BLaER1 (cell line): ENCODE data around the gene TRIM40.
"Not testable (repeated sequence)": the region's sequence is repeated elsewhere in the genome, so short reads cannot be mapped to it uniquely, and the experiment has no call there.

ENCODE experiments used
- H3K27ac ChIP-seq: shearing (Covaris generic); formaldehyde crosslinking; 2 replicates; pipeline ENCODE4 v1.8.1; 2022
- H3K27me3 ChIP-seq: shearing (Covaris generic); formaldehyde crosslinking; 2 replicates; pipeline ENCODE4 v1.8.1; 2022
- H3K36me3 ChIP-seq: shearing (Covaris generic); formaldehyde crosslinking; 2 replicates; pipeline ENCODE4 v1.8.1; 2022
- H3K4me1 ChIP-seq: shearing (Covaris generic); formaldehyde crosslinking; 2 replicates; pipeline ENCODE4 v1.8.1; 2022
- H3K4me2 ChIP-seq: shearing (Covaris generic); formaldehyde crosslinking; 2 replicates; pipeline ENCODE4 v1.8.1; 2022
- H3K4me3 ChIP-seq: shearing (Covaris generic); formaldehyde crosslinking; 2 replicates; pipeline ENCODE4 v1.8.1; 2022
- H3K9ac ChIP-seq: shearing (Covaris generic); formaldehyde crosslinking; 2 replicates; pipeline ENCODE4 v1.8.1; 2022
- H3K9me3 ChIP-seq: shearing (Covaris generic); formaldehyde crosslinking; 2 replicates; pipeline ENCODE4 v1.8.1; 2022
- H4K20me1 ChIP-seq: shearing (Covaris generic); formaldehyde crosslinking; 2 replicates; pipeline ENCODE4 v1.8.1; 2022
- Cebpa-rat ChIP-seq: shearing (Covaris generic); IDR thresholded peaks from 2 replicates; pipeline ENCODE4 v1.8.1; 2022

TRIM40 gene

DNA sequence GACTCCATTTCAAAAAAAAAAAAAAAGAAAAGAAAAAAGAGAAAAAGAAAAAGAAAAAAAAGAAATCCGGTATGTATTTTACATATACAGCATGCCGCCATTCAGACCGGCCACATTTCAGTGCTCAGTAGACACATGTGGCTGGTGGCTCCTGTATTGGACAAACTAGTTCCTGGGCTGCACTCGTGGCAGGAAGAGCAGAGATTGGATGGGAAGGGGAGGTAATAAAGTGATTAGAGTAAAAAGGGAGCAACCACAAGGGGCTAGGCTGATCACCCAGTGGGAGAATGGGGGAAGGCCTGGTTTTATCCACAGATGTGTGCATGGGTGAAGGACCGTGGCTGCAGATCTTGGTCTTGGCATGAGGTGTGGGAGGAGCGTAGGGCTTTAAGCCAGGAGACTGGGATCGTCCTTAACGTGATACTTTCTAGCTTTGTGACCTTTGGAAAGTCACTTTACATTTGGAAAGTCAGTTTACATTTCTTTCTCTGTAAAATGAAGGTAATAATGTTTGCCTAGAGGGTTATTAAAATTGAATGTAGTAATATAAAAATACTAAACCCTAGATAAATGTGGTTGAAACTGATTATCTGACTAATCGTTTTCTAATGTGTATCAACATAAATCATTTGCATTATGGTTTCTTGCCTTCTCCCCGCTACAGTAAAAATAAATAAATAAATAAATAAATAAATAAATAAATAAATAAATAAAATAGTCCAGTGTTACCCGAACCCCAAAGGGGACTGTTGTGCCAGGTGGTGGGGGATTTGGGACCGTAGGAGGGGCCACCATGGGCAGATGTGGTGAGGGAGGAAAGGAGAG is 26.5 kb downstream of the TRIM40 start:
- Histone ChIP-seq H3K27me3 (no peaks in the 10 kb centered on the region), H3K4me3 (no peak overlapping the region), H3K4me2 (no peak overlapping the region), H3K9me3 (no peaks in the 10 kb centered on the region), H4K20me1 (no peaks in the 10 kb centered on the region), H3K9ac (no peak overlapping the region), H3K4me1 (peaks cover 8% of the 10 kb centered on the region), H3K36me3 (no peaks in the 10 kb centered on the region), H3K27ac (no peak overlapping the region)
- no peak for TF ChIP-seq Cebpa-rat

DNA sequence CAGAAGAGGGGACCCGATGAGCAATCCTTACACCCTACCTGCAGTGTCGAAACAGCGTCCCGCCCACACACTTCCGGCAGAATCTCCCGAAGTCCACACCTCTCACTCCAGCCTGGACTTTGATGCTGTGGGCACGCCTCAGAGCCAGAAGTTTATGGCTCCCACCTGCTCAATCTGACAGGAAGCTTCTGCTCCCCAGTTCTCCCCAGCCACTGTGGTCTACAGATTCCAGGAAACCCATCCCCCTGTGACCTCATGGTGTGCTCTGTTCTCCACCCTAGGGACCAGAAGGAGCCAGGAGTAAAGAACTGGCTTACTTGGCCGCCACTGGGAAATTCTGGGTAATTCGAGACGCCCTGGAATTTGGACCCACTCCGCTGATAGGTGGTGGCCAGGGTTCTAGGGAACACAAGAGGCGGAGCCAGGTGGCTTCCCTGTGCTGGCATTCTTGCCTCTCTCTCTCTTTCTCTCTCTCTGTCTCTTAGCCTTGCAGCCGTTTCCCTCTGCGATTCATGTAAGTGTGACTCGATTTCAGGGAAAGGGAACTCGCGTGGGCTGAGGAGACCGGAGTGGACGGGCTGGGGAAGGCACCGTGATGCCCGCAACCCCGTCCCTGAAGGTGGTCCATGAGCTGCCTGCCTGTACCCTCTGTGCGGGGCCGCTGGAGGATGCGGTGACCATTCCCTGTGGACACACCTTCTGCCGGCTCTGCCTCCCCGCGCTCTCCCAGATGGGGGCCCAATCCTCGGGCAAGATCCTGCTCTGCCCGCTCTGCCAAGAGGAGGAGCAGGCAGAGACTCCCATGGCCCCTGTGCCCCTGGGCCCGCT is 27.4 kb downstream of the TRIM40 start, which contains the start of gene TRIM15:
Gene TRIM15, plus strand, starts transcription at position 457 of the 828 bp plus-strand sequence. Its CDS starts 139 bp downstream, at position 596.
- Histone ChIP-seq H3K4me3 (no peak within 1 kb of the TSS), H3K27ac (no peak within 1 kb of the TSS), H3K9ac (no peak within 1 kb of the TSS)

DNA sequence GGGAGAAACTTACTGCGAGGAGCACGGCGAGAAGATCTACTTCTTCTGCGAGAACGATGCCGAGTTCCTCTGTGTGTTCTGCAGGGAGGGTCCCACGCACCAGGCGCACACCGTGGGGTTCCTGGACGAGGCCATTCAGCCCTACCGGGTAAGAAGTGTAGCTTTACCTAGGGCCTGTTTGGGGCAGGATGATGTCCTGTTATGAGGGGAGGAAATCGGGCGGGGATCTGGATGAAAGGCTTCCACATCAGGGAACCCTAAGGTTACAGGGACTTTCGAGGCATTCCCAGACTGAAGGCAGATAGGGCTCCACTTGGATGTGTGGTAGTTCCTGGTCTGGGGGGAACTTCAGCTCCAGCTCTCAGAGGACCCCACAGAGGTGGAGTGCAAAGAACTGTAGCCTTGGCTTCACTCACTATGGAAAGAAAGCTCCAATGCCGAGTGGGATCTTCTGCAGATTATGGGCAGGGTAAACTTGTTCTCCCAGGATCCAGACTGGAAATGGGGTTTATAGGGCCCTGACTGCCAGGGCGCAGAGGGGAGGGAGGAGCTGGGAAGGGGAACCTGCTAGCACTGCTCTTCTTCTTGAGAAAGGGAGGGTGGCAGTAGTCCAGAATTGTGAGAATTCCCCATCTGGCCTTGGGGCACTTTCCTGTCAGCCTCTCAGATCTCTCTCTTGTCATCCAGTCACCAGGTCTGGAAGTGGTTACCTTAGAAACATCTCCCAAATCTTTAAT is 28.1 kb downstream of the TRIM40 start:
- H3K9ac ChIP-seq, result no peak overlapping the region
- H3K4me1 ChIP-seq, result peaks cover 8% of the 10 kb centered on the region
- no peak overlapping the region for H3K4me3 ChIP-seq
- H4K20me1 ChIP-seq, result no peaks in the 10 kb centered on the region
- no peaks in the 10 kb centered on the region for H3K9me3 ChIP-seq
- no peak overlapping the region for H3K27ac ChIP-seq
- H3K27me3 ChIP-seq, result no peaks in the 10 kb centered on the region
- no peaks in the 10 kb centered on the region for H3K36me3 ChIP-seq
- no peak for TF ChIP-seq Cebpa-rat
- H3K4me2 ChIP-seq, result no peak overlapping the region

More for the DNA sequence above, 27.4 kb downstream of the TRIM40 start, which contains the start of gene TRIM15:
- Histone ChIP-seq H3K4me1 (peaks cover 8% of the 10 kb centered on the region), H3K9me3 (no peaks in the 10 kb centered on the region), H3K4me2 (peak within 1 kb of the TSS; percentile 28; the same call in 1 of the 2 replicates), H4K20me1 (no peaks in the 10 kb centered on the region), H3K27me3 (no peaks in the 10 kb centered on the region), H3K36me3 (no peaks in the 10 kb centered on the region)
- TF ChIP-seq Cebpa-rat, result no peak

DNA sequence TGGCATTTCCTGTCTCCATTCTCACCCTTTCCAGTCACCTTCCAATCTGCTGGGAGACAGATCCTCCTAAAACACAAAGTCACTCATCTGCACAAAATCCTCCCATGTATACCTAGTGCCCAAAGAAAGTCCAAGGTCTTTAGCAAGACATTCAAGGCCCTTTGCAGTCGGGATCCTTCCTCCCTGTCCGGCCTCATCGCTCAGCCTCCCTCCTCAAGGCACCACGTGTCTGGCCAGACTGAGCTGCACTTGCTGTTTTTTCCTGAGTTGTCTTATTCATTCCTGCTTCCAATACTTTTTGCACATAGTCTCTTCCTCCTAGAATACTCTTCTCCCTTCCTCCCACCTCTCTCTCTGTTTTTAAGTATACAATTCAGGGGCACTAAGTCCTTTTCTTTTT is 28.8 kb downstream of the TRIM40 start:
- Histone ChIP-seq H3K9ac (no peak overlapping the region), H3K36me3 (no peaks in the 10 kb centered on the region), H3K27ac (no peak overlapping the region), H3K4me3 (no peak overlapping the region), H4K20me1 (no peaks in the 10 kb centered on the region), H3K9me3 (no peaks in the 10 kb centered on the region), H3K4me1 (peaks cover 8% of the 10 kb centered on the region), H3K4me2 (no peak overlapping the region), H3K27me3 (no peaks in the 10 kb centered on the region)
- TF ChIP-seq Cebpa-rat, result no peak

DNA sequence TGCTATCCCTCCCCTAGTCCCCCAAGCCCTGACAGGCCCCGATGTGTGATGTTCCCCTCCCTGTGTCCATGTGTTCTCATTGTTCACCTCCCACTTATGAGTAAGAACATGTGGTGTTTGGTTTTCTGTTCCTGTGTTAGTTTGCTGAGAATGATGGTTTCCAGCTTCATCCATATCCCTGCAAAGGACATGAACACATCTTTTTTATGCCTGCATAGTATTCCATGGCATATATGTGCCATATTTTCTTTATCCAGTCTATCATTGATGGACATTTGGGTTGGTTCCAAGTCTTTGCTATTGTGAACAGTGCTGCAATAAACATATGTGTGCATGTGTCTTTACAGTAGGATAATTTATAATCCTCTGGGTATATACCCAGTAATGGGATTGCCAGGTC is 29.3 kb downstream of the TRIM40 start:
- H3K9ac ChIP-seq, H3K4me3 ChIP-seq, H3K36me3 ChIP-seq, H3K27ac ChIP-seq, H3K4me2 ChIP-seq, H3K9me3 ChIP-seq, H3K4me1 ChIP-seq, H4K20me1 ChIP-seq, H3K27me3 ChIP-seq: not testable (repeated sequence)

DNA sequence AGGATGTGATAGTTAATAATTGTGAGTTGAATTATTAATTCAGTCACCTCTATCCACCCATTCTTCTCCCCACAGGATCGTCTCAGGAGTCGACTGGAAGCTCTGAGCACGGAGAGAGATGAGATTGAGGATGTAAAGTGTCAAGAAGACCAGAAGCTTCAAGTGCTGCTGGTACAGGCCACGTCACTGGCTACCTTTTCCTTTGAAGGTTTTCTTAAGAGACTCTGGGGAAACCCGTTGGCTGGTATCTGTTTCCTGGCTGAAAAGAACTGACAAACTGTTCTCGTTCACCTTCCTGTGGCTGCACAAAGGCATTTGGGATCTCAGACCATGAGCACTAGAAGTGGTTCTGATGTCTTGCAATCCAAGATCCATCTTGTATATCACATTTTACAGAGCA is 31.2 kb downstream of the TRIM40 start:
- Histone ChIP-seq H3K4me1 (peaks cover 8% of the 10 kb centered on the region), H3K4me3 (no peak overlapping the region), H3K27ac (no peak overlapping the region), H3K9ac (no peak overlapping the region), H3K36me3 (no peaks in the 10 kb centered on the region), H3K9me3 (no peaks in the 10 kb centered on the region), H3K4me2 (no peak overlapping the region), H3K27me3 (peaks cover 10% of the 10 kb centered on the region), H4K20me1 (no peaks in the 10 kb centered on the region)
- no peak for TF ChIP-seq Cebpa-rat

DNA sequence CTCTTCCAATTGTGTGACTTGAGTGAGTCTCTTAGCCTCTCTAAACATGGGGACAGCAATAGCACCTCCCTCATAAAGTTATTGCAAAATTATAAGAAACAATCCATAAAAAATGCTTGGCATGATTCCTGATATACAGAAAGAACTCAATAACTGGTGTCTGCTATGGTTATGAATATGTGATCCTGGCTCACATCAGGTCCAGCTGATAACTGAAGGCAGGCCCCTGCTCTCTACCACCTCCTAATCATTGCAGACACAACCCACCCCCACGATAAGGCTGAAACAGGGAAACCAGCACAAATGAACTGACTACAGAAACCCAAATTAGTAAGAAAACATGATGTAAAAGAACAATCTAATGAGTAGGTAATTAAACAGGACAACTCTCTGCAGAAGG is 32.8 kb downstream of the TRIM40 start:
- H3K4me1 ChIP-seq, result no peaks in the 10 kb centered on the region; the same call in 1 of the 2 replicates
- H3K36me3 ChIP-seq, result no peaks in the 10 kb centered on the region
- peaks cover 19% of the 10 kb centered on the region for H3K27me3 ChIP-seq
- no peak overlapping the region for H3K4me2 ChIP-seq
- H3K27ac ChIP-seq, result no peak overlapping the region
- no peak overlapping the region for H3K9ac ChIP-seq
- H4K20me1 ChIP-seq, result no peaks in the 10 kb centered on the region
- no peaks in the 10 kb centered on the region for H3K9me3 ChIP-seq
- no peak for TF ChIP-seq Cebpa-rat
- no peak overlapping the region for H3K4me3 ChIP-seq

DNA sequence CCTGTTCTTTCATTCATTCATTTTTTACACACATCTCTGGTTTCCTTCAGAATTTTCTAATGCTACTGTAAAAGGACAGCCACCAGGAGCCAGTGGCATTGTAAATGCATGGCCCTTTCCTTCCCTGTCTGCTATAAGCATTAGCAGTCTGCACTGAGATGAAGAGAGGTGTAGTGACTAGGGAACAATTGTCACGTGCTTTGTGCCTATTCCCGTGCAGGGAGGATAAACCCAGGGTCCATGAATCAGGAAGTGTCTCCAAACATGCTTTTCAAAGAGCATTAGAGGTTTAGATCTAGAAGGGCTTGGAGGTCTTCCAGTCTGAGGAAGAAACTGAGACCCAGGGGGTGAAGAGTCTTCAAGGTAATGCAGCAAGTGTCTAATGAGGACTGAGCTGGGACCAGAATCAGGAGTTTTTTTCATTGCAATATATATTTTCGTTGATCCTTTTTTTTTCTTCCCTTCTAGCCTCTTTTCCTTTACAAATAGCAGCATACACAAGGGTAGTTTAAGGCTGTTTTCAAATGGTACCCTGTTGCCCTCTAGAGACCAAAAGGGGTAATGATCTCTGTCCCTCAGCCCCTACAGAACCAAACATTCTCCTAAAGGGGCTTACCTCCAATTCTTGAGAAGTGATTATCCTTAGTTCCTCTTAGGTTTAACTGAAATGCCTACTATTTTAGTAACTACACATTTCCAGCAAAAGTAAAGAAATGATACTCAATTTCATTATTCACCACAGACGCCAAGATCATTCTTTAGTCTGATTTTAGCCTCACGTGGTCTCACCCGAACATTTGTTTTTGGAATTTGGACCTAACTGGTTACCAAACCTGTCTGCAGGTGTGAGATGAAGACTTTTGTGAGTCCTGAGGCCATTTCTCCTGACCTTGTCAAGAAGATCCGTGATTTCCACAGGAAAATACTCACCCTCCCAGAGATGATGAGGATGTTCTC is 34.0 kb downstream of the TRIM40 start:
- TF ChIP-seq Cebpa-rat, result no peak
- Histone ChIP-seq H3K9me3 (no peaks in the 10 kb centered on the region), H3K36me3 (no peaks in the 10 kb centered on the region), H3K4me2 (no peak overlapping the region), H3K9ac (no peak overlapping the region), H3K27me3 (peaks cover 19% of the 10 kb centered on the region), H3K4me3 (no peak overlapping the region), H3K27ac (no peak overlapping the region), H4K20me1 (no peaks in the 10 kb centered on the region), H3K4me1 (no peaks in the 10 kb centered on the region)
